GM06990 (cell line): ENCODE results near the gene ARFIP1.

ENCODE experiments used
- DNase-seq: peaks from one replicate; pipeline ENCODE4 v3.0.0-alpha.2; 2011; ENCODE audit not compliant: insufficient read length; ENCODE audit errors: extremely low read depth
- H3K27me3 ChIP-seq: replicated peaks from 2 replicates; pipeline ENCODE4 v1.6.0; 2011; ENCODE audit warnings: low read length; ENCODE audit not compliant: control insufficient read depth, insufficient read depth
- H3K36me3 ChIP-seq: 2 replicates; pipeline ENCODE4 v1.5.1; 2011; ENCODE audit warnings: low read length; ENCODE audit not compliant: control insufficient read depth, insufficient read depth
- H3K4me3 ChIP-seq: replicated peaks from 2 replicates; pipeline ENCODE4 v1.5.1; 2011; ENCODE audit warnings: low read depth, mild to moderate bottlenecking, control low read depth, low read length
- TF ChIP-seq, protein P1 (sequence below): IDR thresholded peaks from 2 replicates; pipeline ENCODE4 v1.5.1; 2011; ENCODE audit warnings: low read length, control low read depth, mild to moderate bottlenecking, inconsistent platforms; ENCODE audit not compliant: insufficient read depth, poor library complexity, severe bottlenecking

ARFIP1 gene

DNA sequence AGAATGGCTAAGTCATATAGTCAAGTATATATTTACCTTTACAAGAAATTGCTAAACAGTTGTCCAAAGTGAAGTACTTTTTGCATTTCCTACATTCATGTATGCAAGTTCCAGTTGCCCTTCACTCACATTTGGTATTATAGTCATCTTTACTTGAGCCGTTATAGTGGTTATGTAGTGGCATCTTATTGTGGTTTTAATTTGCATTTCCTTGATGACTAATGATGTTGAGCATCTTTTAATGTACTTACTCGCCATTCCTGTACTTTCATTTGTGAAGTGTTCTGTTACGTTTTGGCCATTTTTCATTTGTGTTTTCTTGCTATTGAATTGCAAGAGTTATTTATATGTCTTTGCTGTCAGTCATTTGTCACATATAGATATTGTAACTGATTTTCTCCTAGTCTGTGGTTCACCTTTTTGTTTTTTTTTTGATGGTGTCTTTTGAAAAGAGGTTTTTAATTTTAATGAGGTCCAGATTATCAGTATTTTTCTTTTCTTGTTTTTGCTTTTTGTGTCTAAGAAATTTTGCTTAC, 27.6 kb downstream of the ARFIP1 start:
- no peaks in the 10 kb centered on the region for H3K27me3 ChIP-seq
- H3K4me3 ChIP-seq, result no peak overlapping the region
- TF ChIP-seq, protein P1, sequence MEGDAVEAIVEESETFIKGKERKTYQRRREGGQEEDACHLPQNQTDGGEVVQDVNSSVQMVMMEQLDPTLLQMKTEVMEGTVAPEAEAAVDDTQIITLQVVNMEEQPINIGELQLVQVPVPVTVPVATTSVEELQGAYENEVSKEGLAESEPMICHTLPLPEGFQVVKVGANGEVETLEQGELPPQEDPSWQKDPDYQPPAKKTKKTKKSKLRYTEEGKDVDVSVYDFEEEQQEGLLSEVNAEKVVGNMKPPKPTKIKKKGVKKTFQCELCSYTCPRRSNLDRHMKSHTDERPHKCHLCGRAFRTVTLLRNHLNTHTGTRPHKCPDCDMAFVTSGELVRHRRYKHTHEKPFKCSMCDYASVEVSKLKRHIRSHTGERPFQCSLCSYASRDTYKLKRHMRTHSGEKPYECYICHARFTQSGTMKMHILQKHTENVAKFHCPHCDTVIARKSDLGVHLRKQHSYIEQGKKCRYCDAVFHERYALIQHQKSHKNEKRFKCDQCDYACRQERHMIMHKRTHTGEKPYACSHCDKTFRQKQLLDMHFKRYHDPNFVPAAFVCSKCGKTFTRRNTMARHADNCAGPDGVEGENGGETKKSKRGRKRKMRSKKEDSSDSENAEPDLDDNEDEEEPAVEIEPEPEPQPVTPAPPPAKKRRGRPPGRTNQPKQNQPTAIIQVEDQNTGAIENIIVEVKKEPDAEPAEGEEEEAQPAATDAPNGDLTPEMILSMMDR, result no peak
- no peak for DNase-seq
- H3K36me3 ChIP-seq, result no peaks in the 10 kb centered on the region

- H3K36me3 ChIP-seq, result no peaks in the 10 kb centered on the region
- TF ChIP-seq, protein P1, result no peak
- no peak for DNase-seq
- no peak overlapping the region for H3K4me3 ChIP-seq
- no peaks in the 10 kb centered on the region for H3K27me3 ChIP-seq
Observed at GRCh38 chr4:152808670-152809069, 28.9 kb downstream of the ARFIP1 start.

- TF ChIP-seq, protein P1, result no peak
- Histone ChIP-seq H3K27me3 (no peaks in the 10 kb centered on the region), H3K36me3 (no peaks in the 10 kb centered on the region), H3K4me3 (no peak overlapping the region)
- DNase-seq, result no peak
Observed at GRCh38 chr4:152810715-152811287, 31.0 kb downstream of the ARFIP1 start.

- no peak overlapping the region for H3K4me3 ChIP-seq
- TF ChIP-seq, protein P1, result no peak
- no peak for DNase-seq
- no peaks in the 10 kb centered on the region for H3K27me3 ChIP-seq
- peaks cover 2% of the 10 kb centered on the region for H3K36me3 ChIP-seq
Observed at GRCh38 chr4:152815078-152815477, 35.3 kb downstream of the ARFIP1 start.

DNA sequence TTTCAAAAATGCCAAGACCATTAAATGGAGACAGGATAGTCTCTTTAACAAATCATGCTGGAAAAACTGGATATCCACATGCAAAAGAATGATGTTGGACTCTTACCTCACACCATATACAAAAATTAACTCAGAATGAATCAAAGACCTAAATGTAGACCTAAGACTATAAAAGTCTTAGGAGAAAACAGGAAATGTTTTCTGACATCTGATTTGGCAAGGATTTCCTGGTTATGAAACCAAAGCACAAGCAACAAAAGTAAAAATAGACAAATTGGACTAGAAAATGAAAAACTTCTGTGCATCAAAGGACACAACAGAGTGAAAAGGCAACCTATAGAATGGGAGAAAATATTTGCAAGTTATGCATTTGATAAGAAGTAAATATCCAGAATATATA, 37.6 kb downstream of the ARFIP1 start:
- Histone ChIP-seq H3K27me3 (no peaks in the 10 kb centered on the region), H3K4me3 (no peak overlapping the region), H3K36me3 (peaks cover 2% of the 10 kb centered on the region)
- TF ChIP-seq, protein P1, result no peak
- DNase-seq, result no peak

DNA sequence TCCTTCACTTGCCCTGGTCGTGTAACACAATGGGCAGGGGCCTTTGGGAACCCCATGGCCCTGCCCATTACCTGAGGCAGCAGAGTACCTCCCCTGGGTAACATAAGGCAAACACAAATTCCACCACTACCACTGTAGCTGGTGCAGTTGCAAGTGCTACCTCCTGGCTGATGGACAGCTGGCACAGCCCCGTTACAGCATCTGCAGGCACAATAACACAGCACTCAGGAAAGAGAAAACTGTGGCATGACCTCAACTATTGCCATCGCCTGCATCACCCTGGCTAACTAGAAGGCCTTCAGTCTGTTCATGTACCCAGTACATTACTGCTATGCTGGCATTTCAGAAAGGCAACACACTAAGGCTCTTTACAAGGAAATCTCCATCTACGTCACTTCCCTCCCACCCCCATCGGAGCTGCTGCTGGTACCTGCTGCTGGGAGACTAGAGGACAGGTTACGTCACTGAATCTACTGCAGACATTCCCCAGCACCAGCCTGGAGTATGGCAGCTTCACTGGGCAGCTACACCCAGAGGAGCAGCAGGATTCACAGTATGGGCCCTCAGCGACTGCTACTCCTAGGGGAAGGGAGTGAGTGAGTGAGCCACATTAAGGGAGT, 39.4 kb downstream of the ARFIP1 start:
- TF ChIP-seq, protein P1, result no peak
- Histone ChIP-seq H3K36me3 (peaks cover 2% of the 10 kb centered on the region), H3K27me3 (no peaks in the 10 kb centered on the region), H3K4me3 (no peak overlapping the region)
- no peak for DNase-seq
